ENCODE data around the gene LYPD1.

LYPD1 gene

GRCh38 chr2:132595186-132595585 lies 74.8 kb downstream of the LYPD1 start:
- no peak for DNase-seq (ENCODE audit: low read depth in 2 of 2)

Data from stimulated activated CD8-positive, alpha-beta memory T cell treated with anti-CD3 and anti-CD28 coated beads, Interleukin-2, amount 100 ng/mL, for 48 hours (primary cell).